H1 (cell line): Measurements from ENCODE around the gene KCNT1. TPM values are rescaled to one million over a fixed set of nuclear protein-coding genes. Genes with fewer than 3 reads are reported as not detected.

Experiments used
- HDAC6 ChIP-seq: IDR thresholded peaks from one replicate; pipeline ENCODE4 v1.7.1; 2012; ENCODE audit warnings: low read depth, mild to moderate bottlenecking, inconsistent platforms, low read length, moderate library complexity
- polyA plus RNA-seq, 7 experiments: library from polyadenylated mRNA; depleted of rRNA in 3 of 7; stranded (reverse) in 5 of 7; unstranded in 2 of 7; fragments of >200 nt in 5 of 7; fragments of 200-250 nt in 2 of 7; gene quantifications; 1 replicate in 5 of 7; 2 replicates in 1 of 7; 4 replicates in 1 of 7; pipeline versions ENCODE4 v1.2.1 to v1.2.3, GENCODE V29; 2011 to 2013; ENCODE audit warnings: missing spikeins in 2 of 7, mixed read lengths in 2 of 7
- total RNA-seq: library from RNA; stranded (reverse); fragmentation: NEBNext Ultra II Directional; extraction: Animal tissue kit (Norgen Biotek cat#: 25700); gene quantifications from 2 replicates; pipeline ENCODE4 v1.2.1, GENCODE V29; 2021

KCNT1 gene
- total and polyA plus RNA-seq, 2 of the 8 experiments (the other 6 are each of a cell fraction or from before 2014, with no cell fraction given) = 0.13 to 0.20 TPM

DNA sequence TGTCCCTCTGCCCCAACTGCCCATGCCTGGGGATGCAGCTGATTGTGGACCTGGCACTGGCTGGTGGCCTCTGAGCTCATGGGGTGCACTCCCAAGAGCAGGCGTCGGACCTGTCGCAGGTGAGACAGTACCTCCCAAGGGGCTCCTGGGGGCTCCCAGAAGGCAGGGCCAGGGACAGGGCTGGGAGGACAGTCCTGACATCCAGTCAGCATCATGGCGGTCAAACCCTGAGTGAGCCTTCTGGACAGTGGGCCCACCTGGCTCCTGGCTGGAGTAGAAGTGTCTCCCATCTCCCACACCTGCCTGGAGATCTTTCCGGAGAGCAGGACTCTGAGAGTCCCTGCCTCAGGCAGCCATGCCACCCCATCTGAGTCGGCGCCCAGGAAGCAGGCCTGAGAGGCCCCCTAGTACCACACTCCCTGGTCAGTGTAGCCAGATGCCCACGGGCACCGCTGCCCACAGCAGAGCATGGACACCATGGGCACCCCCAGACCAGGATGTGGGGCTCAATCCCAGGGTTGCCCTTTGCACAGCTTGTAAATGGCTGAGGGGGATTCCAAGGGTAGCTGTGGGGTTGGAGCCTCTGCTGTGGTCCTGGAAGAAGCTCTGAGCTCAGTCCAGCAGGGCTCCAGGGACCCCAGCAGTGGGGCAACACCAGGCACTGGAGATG lies 32.2 kb upstream of the KCNT1 start (continued):
- no peak for TF ChIP-seq HDAC6
